HG03196 (cell line): ENCODE results near the gene CACNG4.
"Not testable (repeated sequence)": the region's sequence is repeated elsewhere in the genome, so short reads cannot be mapped to it uniquely, and the experiment has no call there.

Source experiments
- ATAC-seq: cut with Tn5 transposase; IDR thresholded peaks from one replicate; pipeline ENCODE4 v1.9.1; 2021; ENCODE audit not compliant: unreplicated experiment

The CACNG4 gene

DNA sequence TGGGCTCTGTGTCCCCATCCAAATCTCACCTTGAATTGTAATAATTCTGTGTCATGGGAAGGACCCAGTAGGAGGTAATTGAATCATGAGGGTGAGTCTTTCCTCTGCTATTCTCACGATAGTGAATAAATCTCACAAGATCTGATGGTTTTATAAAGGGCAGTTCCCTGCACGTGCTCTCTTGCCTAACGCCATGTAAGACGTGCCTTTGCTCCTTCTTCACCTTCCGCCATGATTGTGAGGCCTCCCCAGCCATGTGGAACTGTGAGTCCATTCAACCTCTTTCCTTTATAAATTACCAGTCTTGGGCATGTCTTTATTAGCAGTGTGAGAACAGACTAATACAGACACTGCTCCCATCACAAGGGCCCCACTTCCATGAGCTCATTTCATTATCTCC lies 76.6 kb downstream of the CACNG4 start:
- not testable (repeated sequence) for ATAC-seq

DNA sequence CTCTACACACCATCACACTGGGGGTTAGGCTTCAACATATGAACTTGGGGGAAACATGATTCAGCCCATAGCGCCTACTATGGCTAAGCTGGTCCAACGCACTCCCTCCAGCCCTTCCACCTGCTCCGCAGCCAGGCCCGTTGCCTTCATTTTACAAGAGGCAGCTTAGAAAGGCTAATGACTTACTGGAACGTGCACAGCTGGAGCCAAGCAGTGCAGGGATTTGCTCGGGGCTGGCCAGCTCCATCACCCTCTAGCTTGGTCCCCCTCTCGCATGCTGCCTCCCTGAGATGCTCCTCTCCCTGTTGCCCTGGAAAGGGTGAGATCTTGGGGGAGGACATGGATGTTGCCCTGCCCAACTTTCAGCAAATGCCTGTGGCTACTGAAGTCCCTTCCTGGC lies 77.0 kb downstream of the CACNG4 start:
- no peak for ATAC-seq

DNA sequence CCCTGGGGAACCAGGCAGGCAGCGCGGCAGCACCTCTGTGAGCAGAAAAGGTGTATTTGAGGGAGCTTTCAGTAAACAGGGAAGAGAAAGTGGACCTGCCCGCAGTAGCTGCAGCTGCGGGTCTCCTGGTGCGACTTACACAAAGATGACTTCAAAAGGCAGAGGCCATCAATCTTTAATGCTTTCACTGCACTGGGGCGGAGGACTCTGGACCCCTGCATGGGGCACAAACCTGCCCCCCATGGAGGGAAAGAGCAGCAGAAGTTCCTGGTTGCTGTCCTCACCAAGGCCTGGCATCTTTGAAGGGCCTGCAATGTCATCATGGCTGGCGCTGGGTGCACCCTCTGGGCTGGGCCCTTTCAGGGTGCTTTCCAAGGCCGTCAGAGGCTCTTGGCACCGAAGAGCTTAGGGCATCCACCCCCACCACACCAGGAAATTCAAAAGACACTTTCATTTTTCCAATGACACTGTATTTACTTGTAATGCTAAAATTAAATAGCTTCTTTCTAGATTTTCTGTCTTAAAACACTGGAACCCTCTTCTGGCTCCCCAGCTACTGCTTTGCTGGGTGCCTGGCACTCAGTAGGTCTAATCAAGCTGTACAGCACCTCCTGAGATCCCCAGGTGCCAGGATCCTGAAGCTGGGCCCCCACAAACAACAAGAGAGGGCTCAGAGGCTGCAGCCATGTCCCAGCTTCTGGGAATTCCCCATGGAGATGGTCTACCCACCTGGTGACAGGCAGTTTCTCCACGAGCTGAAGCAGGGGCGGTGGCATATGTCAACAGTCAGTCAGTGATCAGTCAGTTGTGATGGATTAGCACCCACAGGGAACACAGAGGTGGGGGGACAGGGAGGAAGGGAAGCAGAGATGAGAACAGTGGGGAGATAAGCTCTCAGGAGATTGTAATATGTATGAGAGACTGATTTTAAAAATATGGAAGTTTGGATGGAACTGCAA lies 77.7 kb downstream of the CACNG4 start:
- no peak for ATAC-seq

DNA sequence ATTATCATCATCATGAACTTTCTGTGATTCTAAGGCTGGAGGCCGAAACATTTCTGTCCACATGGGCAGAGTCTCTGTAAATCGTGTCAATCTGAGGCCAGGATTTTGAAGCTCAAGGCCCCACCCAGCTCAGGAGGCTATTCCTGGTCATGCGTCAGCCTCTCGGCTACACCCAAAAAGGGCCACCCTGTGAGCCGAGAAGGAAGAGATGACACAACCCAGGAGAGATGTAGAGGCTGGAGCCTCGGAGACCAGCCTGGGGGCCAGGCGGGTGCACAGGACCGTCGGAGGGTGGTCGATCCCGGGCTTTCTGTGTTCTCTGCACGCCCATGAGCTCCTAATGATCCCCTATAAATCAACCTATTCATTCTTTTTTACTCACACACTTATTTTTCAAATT lies 78.8 kb downstream of the CACNG4 start:
- ATAC-seq: no peak

DNA sequence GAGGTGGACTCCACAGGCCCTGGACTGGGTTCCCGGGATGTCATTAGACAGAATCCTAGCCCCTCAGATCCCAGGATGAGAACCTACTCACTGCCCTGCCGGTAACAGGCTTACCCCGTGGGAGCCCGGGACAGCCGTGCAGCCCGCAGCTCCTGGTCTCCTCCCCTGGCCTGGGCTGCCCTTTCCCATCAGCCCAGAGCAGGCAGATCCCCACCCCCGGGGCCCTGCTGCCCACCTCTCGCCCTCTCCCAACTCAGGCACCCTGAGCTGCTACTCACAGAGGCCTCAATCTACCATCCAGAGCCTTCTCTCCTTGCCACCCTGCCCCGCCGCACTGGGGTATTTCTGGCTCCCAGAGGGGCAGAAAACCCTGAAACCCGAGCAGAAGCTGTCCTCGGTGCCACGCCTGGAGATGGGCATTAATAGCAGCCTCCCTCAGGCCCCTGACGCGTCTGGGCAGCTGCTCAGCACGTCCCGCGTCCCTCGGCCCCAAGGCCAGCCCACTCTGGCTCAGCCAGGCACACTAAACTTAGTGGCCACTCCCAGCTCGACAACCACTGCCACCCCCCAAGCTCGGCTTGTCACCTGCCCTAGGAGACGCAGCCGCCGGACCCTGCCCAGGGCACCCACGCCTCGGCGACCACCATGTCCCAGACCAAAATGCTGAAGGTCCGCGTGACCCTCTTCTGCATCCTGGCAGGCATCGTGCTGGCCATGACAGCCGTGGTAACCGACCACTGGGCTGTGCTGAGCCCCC lies 79.7 kb downstream of the CACNG4 start, which contains the start of gene CACNG1:
TSS of gene CACNG1 (plus strand) at position 539 of the 757 bp plus-strand sequence. CDS start at position 646, 107 bp downstream.
- ATAC-seq: no peak

DNA sequence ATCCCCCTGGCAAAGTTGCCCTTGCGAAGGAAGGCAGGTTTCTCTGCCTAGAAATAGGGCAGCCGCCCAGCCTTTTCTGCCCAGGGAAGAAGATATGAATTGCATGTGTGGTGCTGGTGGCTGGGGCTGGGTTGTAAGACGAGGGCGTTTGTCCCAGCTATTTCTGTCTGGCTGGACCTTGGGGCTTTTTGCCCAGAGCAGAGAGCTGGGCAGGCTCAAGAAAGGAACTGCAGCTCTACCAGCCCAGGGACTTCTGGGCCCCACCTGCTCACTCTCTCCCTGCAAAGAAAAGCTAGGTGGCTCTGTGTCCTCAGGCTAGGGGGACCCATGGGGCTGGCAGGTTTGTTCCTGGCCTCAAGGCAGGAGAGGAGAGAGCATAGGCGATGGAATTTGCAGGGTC lies 80.4 kb downstream of the CACNG4 start:
- ATAC-seq: no peak

DNA sequence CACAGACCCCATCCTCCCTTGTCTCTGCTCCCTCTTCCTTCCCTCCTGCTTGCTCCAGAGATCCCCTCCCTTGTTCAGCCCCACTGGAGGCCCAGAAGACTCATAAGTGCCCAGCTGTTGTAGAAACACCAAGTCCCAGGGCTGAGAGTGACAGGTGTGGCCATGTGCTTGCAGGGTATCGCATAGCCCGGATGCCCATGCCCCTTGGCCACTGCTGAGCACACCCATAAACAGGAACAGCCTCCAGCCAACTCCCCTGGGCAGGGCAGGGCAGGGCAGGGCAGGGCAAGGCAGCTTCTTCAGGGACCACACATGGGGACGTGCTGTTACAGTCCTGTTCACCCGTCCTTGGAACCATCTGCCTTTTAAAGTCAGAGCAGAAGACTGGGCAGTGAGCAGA lies 81.9 kb downstream of the CACNG4 start:
- no peak for ATAC-seq

DNA sequence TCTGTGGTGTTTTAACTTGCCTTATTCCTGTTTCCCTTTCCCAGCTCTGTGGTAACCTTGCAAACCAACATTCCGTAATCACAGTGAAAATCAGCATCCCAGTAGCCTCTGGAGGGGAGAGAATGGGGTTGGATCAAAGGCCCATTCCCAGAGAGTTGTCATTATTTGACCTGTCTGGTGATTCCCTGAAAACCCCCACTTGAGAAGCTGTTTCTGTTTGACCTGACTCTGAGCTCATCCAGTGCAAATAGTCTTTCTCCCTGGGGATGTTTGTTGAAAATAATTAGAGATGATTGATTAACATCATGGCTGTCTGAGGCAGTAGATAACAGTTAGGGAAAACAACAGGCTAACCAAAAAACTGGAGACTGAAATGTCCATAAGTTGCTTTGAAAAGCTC lies 82.9 kb downstream of the CACNG4 start:
- no peak for ATAC-seq

DNA sequence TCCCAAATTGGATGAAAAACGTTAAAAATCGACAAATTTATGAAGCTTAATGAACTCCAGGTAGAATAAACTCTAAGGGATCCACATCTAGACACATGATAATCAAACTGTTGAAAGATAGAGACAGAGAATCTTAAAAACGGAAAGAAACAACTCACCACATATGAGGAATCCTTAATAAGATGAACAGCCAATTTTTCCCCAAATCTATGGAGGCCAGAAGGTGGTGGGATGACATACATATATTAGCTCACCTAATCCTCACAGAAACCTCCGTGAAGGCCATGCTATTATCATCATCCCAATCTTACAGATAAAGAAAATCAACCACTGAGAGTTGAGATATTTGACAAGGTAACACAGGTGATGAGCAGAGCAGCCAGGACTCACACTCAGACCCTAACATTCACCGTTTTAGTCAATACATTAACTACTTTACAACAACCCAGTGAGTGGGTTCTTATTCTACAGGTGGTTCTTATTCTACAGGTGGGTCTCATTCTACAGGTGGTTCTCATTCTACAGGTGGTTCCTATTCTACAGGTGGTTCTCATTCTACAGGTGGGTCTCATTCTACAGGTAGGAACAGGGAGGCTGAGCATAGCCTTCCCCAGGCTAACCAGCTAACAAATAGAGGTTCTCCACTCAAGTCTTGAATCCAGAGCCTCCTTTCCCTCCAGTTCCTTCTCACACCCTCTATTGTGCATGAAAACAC lies 84.7 kb downstream of the CACNG4 start:
- no peak for ATAC-seq

DNA sequence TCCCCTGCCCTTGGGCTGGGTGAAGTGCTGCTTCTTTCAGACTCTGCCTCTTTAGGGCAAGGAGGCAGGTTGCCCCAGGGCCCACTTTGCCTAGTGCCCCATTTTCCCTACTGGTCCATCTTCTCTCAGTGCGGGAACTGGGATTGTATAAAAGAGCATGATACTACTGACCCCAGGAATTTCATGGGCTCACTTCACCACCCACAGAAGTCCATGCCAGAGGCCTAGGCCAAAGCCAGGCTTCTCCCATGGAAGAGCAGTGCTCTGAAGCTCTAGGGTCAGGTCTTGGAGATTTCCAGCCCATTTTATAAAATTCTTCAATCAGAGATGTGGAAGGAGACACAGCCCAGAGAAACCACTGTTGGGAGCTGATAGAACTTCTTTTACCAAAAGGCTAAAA lies 85.6 kb downstream of the CACNG4 start:
- no peak for ATAC-seq

DNA sequence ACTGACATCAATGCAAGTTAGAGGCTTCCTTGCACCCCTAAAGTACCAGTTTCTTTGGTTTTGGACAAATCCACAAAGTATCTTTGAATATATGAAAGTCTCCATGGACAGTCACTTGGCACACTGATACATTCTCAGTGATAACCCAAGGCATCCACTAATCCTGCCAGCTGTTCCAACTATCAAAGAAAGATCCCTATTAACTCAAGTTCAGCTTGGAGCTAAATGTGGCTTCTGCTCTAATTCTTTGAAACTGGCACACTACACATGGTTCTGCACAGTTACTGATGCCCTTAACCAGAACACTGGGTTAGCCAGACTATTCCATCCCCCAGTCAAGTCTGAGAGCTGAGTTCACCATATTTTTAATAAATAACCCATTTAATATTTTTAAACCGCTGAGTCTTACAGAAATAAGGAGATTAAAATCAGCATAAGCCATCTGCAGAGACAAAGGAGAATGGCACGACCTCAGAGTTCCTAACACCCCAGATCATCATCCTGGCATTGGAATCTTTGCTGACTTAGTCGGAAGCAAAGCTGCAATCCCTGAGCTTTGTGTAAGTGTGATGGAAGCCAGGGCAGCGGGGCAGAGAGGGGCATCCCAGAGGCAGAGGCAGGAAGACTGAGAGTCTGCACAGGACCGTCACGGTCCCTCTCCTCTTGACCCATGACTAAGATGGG lies 86.1 kb downstream of the CACNG4 start:
- ATAC-seq: no peak

DNA sequence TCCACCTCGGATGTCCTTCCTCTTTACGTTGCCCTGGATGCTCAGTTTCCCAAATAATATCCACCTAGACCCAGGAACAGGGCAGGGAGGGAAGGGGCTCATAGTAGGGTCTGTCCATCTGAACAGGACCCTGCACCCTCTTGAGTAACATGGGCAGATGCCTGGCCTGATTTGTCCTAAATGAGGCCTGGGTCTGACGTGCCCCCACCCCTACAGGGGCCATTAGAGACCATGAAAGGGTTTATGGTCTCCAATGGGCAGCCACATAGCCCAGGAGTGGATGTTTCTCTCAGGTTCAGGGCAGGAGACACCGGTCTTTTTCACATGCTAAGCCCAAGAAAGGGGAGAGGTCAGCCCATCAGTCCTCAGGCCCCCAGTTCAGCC lies 86.6 kb downstream of the CACNG4 start:
- no peak for ATAC-seq

DNA sequence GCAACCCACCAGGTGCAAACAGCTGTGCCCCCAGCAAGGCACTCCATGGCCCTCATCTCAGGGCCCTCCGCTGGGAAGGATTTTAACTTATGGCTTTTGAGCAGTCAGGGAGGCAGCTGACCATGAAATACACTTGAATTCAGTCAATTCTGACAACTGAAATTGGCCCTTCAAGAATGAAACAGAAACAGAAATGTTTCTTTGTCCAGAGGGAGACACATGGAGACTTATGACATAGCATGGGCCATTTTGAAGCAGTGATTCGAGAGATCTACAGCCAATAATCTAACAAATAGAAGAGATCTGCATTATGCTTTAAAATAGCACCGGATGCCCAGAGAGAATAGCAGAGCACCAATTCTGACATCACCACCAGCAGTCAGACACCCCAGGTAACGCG lies 87.3 kb downstream of the CACNG4 start:
- no peak for ATAC-seq

DNA sequence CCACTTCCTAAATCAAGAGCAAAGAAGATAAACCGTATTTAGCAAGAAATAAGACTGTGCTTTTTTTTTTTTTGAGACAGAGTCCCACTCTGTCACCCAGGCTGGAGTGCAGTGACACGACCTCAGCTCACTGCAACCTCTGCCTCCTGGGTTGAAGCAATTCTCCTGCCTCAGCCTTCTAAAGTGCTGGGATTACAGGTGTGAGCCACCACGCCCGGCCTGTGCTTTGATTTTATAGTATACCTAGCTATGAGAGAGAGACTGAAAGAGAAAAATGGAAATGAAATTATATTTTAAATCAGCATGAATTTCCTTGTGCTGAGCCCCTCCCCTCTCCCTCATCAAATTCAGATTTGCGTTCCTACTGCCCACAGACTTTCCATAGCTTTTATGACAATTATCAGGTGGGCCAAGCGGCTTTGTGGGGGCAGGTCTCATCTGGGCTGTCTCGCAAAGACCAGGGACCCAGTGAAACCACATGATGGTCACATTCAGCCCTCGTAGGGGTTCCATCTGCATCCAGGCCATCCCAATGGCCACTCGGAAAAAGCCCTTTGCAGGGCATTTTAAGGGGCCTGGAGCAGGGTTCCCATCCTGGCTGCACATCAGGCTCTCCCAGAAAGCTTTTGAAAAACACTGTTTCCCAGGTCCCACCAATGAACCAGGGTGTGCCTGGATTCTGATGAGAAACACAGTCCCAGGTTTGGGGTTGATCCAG lies 88.4 kb downstream of the CACNG4 start:
- ATAC-seq: no peak

DNA sequence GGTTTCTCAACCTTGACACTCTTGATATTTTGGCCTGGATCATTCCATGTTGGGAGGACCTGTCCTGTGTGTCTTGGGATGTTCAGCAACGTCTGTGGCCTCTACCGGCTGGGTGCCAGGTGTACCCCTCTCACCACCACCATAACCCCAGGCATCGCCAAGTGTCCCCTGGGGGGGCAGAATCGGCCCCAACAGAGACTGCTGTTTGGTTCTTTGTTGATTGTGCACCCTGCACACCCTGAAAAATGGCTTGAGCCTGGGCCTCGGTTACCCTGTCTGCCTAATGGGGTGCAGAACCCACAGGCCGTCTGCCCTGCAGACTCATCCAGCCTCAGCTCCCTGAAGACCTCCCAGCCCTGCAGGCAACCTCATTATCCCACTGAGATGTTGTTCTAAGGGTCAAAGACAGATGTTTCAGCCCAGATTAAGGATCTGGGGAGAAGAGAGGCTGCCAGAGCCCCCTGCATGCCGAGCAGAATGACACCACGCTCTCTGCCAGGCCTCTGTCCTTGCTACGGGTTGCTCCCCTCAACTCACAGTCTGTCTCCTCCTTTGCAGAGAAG lies 89.0 kb downstream of the CACNG4 start:
- ATAC-seq: no peak

DNA sequence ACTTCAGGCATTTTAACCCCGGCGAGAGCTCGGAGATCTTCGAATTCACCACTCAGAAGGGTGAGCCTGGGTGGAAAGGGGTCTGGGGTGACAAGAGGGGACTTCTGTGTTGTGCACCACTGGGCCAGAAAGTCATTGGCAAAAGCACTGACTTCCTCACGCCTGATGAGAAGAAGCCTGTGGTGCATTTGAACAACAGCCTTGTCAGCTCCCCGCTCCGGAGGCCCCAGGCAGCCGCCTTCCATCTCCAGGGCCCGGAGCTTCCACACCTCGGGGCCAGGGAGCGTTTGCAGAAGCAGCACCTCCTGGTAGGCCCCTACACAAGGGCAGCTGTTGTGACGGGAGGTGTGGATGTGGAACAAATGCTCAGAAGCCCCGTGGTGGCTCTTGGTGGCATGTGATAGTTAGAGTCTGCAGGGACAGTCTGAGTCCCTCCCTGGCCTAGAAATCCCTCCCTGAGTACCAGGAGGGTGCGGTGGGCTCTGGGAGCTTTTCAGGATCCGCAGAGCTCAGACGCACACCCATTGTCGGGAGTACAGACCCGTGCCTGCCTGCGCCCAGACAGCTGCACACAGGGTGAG lies 89.6 kb downstream of the CACNG4 start:
- no peak for ATAC-seq

DNA sequence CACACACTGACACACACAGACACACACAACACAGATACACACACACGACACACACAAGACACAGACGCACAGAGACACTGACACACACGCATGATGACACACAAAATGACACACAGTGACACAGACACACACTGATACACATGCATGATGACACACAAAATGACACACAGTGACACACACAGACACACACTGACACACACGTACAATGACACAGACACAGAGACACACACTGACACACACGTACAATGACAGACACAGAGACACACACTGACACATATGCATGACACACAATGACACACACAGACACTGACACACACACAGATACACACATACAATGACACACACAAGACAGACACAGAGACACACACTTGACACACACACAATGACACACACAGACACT lies 90.1 kb downstream of the CACNG4 start:
- no peak for ATAC-seq

DNA sequence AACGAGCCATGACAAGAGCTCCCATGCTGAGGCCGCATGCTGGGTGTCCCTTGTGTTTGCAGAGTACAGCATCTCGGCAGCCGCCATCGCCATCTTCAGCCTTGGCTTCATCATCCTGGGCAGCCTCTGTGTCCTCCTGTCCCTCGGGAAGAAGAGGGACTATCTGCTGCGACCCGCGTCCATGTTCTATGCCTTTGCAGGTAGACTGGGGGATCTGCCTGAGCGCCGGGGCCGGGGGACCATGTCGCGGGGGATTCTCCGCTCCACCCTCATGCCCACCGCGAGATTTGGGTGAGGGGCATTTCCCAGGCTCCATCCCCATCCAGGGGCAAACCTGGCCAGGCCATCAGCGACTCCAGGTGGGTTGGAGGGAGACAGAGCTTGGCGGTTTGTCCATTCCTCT lies 90.5 kb downstream of the CACNG4 start:
- no peak for ATAC-seq
